ENCODE results near the gene SNRK.

The SNRK gene

DNA sequence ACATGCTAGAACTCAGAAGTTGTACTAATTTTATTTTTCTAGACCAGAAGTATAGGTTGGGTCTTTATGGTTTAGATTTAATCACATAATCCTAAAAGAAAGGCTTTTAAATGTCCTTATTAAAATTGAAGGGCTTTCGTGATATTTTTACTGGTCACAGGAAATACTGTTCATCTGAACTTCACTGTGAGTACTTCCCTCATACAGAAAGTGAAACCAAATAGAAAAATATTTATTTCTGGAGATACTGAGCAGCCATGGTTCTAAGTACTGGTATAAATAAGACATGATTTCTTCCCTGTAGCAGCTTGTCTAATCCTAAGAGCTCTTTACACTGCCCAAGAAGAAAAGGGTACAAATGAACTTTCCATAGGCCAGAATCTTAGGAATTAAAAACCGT is 2.0 kb downstream of the SNRK start:
- H3K36me3 ChIP-seq (ENCODE audit: insufficient read depth, low read length): peaks cover 22% of the 10 kb centered on the region
- DNase-seq: no peak
- peak overlapping the region; percentile 77 for H3K27ac ChIP-seq (ENCODE audit: low read length)
- H3K9ac ChIP-seq (ENCODE audit: low read depth, low read length): peak overlapping the region; percentile 57
- peaks cover 3% of the 10 kb centered on the region for H3K27me3 ChIP-seq (ENCODE audit: insufficient read depth, low read length, poor library complexity)
- H3K4me1 ChIP-seq (ENCODE audit: insufficient read depth, low read length): peaks cover 61% of the 10 kb centered on the region
- peaks cover 46% of the 10 kb centered on the region; the same call in 1 of the 2 replicates for H4K20me1 ChIP-seq (ENCODE audit: insufficient read depth, low read length)
- H3K4me2 ChIP-seq (ENCODE audit: insufficient read depth, low read length): peak overlapping the region; percentile 73
- H2AFZ ChIP-seq (ENCODE audit: low read depth, low read length): no peak overlapping the region
- no peaks in the 10 kb centered on the region for H3K9me3 ChIP-seq (ENCODE audit: insufficient read depth, low read length, severe bottlenecking)
- peak overlapping the region; percentile 54 to 86 for H3K4me3 ChIP-seq (ENCODE audit: low read depth in 1 of 2, low read length in 2 of 2)
- peaks cover 68% of the 10 kb centered on the region for H3K79me2 ChIP-seq (ENCODE audit: insufficient read depth, low read length)
- ATAC-seq (ENCODE audit: insufficient read depth, low read depth): peak; percentile 75
- TF ChIP-seq EZH2 (IDR thresholded peaks at IDR 0.05; ENCODE audit: borderline replicate concordance, low read depth, low read length, severe bottlenecking): no peak
- TF ChIP-seq, protein P1, sequence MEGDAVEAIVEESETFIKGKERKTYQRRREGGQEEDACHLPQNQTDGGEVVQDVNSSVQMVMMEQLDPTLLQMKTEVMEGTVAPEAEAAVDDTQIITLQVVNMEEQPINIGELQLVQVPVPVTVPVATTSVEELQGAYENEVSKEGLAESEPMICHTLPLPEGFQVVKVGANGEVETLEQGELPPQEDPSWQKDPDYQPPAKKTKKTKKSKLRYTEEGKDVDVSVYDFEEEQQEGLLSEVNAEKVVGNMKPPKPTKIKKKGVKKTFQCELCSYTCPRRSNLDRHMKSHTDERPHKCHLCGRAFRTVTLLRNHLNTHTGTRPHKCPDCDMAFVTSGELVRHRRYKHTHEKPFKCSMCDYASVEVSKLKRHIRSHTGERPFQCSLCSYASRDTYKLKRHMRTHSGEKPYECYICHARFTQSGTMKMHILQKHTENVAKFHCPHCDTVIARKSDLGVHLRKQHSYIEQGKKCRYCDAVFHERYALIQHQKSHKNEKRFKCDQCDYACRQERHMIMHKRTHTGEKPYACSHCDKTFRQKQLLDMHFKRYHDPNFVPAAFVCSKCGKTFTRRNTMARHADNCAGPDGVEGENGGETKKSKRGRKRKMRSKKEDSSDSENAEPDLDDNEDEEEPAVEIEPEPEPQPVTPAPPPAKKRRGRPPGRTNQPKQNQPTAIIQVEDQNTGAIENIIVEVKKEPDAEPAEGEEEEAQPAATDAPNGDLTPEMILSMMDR (IDR thresholded peaks at IDR 0.05; ENCODE audit: borderline replicate concordance, extremely low read depth, low read length, poor library complexity, severe bottlenecking): no peak

DNA sequence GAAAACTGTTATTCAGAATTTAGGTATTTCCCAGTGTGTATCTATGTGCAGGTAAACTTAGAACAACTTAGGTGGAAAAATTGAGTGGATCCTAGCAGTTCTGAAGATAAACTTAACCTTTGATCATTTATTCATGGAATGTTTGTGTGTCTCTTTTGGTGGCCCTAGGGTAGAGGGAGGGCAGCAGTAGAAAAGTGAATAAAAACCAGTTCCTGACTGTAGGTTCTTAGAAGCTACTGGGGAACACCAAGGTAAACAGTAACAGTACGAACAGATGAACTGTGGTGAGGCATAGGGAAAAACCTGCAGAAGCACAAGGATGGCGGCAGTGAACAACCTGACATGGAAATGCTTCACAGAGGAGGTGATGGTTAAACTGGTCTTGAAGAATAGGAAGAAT is 2.5 kb downstream of the SNRK start:
- H3K4me2 ChIP-seq (ENCODE audit: insufficient read depth, low read length): peak overlapping the region; percentile 73
- peaks cover 61% of the 10 kb centered on the region for H3K4me1 ChIP-seq (ENCODE audit: insufficient read depth, low read length)
- H3K9ac ChIP-seq (ENCODE audit: low read depth, low read length): peak overlapping the region; percentile 57
- DNase-seq (no peak), ATAC-seq (ENCODE audit: insufficient read depth, low read depth) (no peak)
- H3K4me3 ChIP-seq (ENCODE audit: low read depth in 1 of 2, low read length in 2 of 2): peak overlapping the region; percentile 54 to 86
- peaks cover 46% of the 10 kb centered on the region; the same call in 1 of the 2 replicates for H4K20me1 ChIP-seq (ENCODE audit: insufficient read depth, low read length)
- H3K27me3 ChIP-seq (ENCODE audit: insufficient read depth, low read length, poor library complexity): peaks cover 3% of the 10 kb centered on the region
- H2AFZ ChIP-seq (ENCODE audit: low read depth, low read length): no peak overlapping the region
- H3K9me3 ChIP-seq (ENCODE audit: insufficient read depth, low read length, severe bottlenecking): no peaks in the 10 kb centered on the region
- H3K27ac ChIP-seq (ENCODE audit: low read length): peak overlapping the region; percentile 77
- peaks cover 22% of the 10 kb centered on the region for H3K36me3 ChIP-seq (ENCODE audit: insufficient read depth, low read length)
- H3K79me2 ChIP-seq (ENCODE audit: insufficient read depth, low read length): peaks cover 73% of the 10 kb centered on the region
- no peak for TF ChIP-seq EZH2 (IDR thresholded peaks at IDR 0.05; ENCODE audit: borderline replicate concordance, low read depth, low read length, severe bottlenecking)

DNA sequence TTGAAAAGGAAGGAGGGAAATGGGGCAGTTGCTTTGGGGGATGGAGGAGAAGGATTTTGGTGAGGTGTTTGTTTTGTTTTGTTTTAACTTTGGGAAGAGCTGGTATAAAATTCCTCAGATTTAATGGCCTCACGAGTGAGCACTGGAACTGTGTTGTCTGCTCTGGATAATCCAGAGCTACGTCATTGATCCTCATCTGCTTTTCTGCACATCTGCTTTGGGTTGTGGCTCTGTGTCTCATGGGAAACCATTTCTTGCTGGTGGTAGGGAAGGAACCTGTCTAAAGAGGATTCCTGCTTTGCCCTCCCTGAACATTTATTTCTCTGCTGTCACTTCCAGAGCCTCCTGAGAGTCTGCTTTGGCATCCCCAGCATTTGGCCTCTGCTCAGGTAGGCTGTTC is 3.1 kb downstream of the SNRK start:
- Histone ChIP-seq H3K9ac (ENCODE audit: low read depth, low read length) (peak overlapping the region; percentile 57; the same call in 1 of the 2 replicates), H3K79me2 (ENCODE audit: insufficient read depth, low read length) (peaks cover 78% of the 10 kb centered on the region), H3K4me3 (ENCODE audit: low read depth in 1 of 2, low read length in 2 of 2) (no peak overlapping the region), H2AFZ (ENCODE audit: low read depth, low read length) (no peak overlapping the region), H3K27me3 (ENCODE audit: insufficient read depth, low read length, poor library complexity) (peaks cover under 1% of the 10 kb centered on the region), H3K27ac (ENCODE audit: low read length) (peak overlapping the region; percentile 77; the same call in 1 of the 2 replicates), H3K9me3 (ENCODE audit: insufficient read depth, low read length, severe bottlenecking) (no peaks in the 10 kb centered on the region), H4K20me1 (ENCODE audit: insufficient read depth, low read length) (peaks cover 46% of the 10 kb centered on the region; the same call in 1 of the 2 replicates), H3K36me3 (ENCODE audit: insufficient read depth, low read length) (peaks cover 22% of the 10 kb centered on the region), H3K4me1 (ENCODE audit: insufficient read depth, low read length) (peaks cover 66% of the 10 kb centered on the region), H3K4me2 (ENCODE audit: insufficient read depth, low read length) (peak overlapping the region; percentile 73)
- DNase-seq (no peak), ATAC-seq (ENCODE audit: insufficient read depth, low read depth) (no peak)
- TF ChIP-seq, protein P1 (IDR thresholded peaks at IDR 0.05; ENCODE audit: borderline replicate concordance, extremely low read depth, low read length, poor library complexity, severe bottlenecking): no peak
- no peak for TF ChIP-seq EZH2 (IDR thresholded peaks at IDR 0.05; ENCODE audit: borderline replicate concordance, low read depth, low read length, severe bottlenecking)

DNA sequence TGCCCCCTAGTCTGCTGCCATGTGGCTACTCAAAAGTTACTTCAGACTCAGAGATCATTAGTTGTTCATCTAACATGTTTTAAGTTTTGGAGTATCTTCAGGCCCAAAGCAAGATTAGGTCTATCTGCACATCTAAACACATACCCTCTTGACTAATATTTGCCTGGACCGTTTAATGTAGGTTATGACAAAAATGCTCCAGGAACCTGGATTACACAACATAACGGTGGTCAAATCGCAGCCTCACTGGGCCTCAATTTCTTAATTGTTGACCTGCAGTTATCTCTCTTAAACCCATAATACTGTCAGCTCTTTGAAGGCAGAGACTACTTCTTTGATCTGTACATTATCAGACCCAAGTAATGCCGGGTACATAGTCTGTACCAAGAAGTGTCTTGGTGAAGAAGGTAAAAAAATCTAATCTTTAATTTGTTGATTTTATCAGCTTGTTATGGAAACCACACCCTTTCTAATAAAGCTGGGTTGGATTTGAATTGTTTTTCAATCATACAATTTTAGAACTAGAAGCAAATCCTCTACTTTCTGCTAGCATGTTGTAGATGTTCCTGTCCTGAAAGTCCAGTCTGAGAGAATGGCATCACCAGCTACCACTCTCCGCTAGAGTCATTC is 3.6 kb downstream of the SNRK start:
- Histone ChIP-seq H4K20me1 (ENCODE audit: insufficient read depth, low read length) (peaks cover 47% of the 10 kb centered on the region; the same call in 1 of the 2 replicates), H3K4me2 (ENCODE audit: insufficient read depth, low read length) (peak overlapping the region; percentile 73)

More for the DNA sequence above, 3.6 kb downstream of the SNRK start:
- H3K4me1 ChIP-seq (ENCODE audit: insufficient read depth, low read length): peaks cover 72% of the 10 kb centered on the region
- DNase-seq: no peak
- H2AFZ ChIP-seq (ENCODE audit: low read depth, low read length): no peak overlapping the region
- peaks cover 22% of the 10 kb centered on the region for H3K36me3 ChIP-seq (ENCODE audit: insufficient read depth, low read length)
- H3K27me3 ChIP-seq (ENCODE audit: insufficient read depth, low read length, poor library complexity): no peaks in the 10 kb centered on the region
- H3K4me3 ChIP-seq (ENCODE audit: low read depth in 1 of 2, low read length in 2 of 2): no peak overlapping the region
- H3K79me2 ChIP-seq (ENCODE audit: insufficient read depth, low read length): peaks cover 84% of the 10 kb centered on the region
- H3K27ac ChIP-seq (ENCODE audit: low read length): 0 out of 2 replicates have a peak overlapping the region, but pooled peaks have one; percentile 77
- no peak for TF ChIP-seq EZH2 (IDR thresholded peaks at IDR 0.05; ENCODE audit: borderline replicate concordance, low read depth, low read length, severe bottlenecking)
- TF ChIP-seq, protein P1 (IDR thresholded peaks at IDR 0.05; ENCODE audit: borderline replicate concordance, extremely low read depth, low read length, poor library complexity, severe bottlenecking): no peak
- H3K9me3 ChIP-seq (ENCODE audit: insufficient read depth, low read length, severe bottlenecking): no peaks in the 10 kb centered on the region
- no peak for ATAC-seq (ENCODE audit: insufficient read depth, low read depth)
- H3K9ac ChIP-seq (ENCODE audit: low read depth, low read length): no peak overlapping the region

Measured in DND-41 (cell line).